Measurements from ENCODE around the gene CSTA.

Gene CSTA

GRCh38 chr3:122382888-122383666 lies 58.0 kb downstream of the CSTA start, which contains the start of gene MIX23:
TSS of gene MIX23 (minus strand) at chr3:122383231. CDS start at chr3:122383224, 7 bp downstream.
- DNase-seq: peak; percentile 34

- DNase-seq: peak; percentile 69
These were observed 59.0 kb downstream of the CSTA start, which contains the start of gene FAM162A for GRCh38 chr3:122383771-122384697. TSS of gene FAM162A (plus strand) at chr3:122384182. CDS start at chr3:122384266, 84 bp downstream.

GRCh38 chr3:122387709-122388108 lies 62.7 kb downstream of the CSTA start:
- no peak for DNase-seq

- DNase-seq: no peak
These were observed 64.1 kb downstream of the CSTA start for GRCh38 chr3:122389197-122389596.

- DNase-seq: no peak
These were observed 64.8 kb downstream of the CSTA start for GRCh38 chr3:122389892-122390291.

- no peak for DNase-seq
These were observed 65.6 kb downstream of the CSTA start for GRCh38 chr3:122390665-122391064.
